GM19351 (cell line): ENCODE measurements around the gene NR6A1.

Experiments used
- ATAC-seq: cut with Tn5 transposase; IDR thresholded peaks from one replicate; pipeline ENCODE4 v1.9.1; 2021; ENCODE audit warnings: mild to moderate bottlenecking, moderate library complexity; ENCODE audit not compliant: unreplicated experiment

NR6A1 gene

GRCh38 chr9:124695280-124695890, 75.7 kb downstream of the NR6A1 start:
- ATAC-seq = no peak

- no peak for ATAC-seq
These were observed 76.5 kb downstream of the NR6A1 start for GRCh38 chr9:124694414-124695279.

GRCh38 chr9:124693403-124693802, 77.7 kb downstream of the NR6A1 start:
- ATAC-seq = no peak

GRCh38 chr9:124688238-124688904, 82.7 kb downstream of the NR6A1 start:
- ATAC-seq = no peak

GRCh38 chr9:124686918-124687317, 84.2 kb downstream of the NR6A1 start:
- no peak for ATAC-seq

- no peak for ATAC-seq
These were observed 85.9 kb downstream of the NR6A1 start for GRCh38 chr9:124685217-124685616.

- no peak for ATAC-seq
These were observed 86.9 kb downstream of the NR6A1 start for GRCh38 chr9:124684169-124684568.

GRCh38 chr9:124683043-124683442, 88.1 kb downstream of the NR6A1 start:
- no peak for ATAC-seq

GRCh38 chr9:124680714-124681390, 90.3 kb downstream of the NR6A1 start:
- no peak for ATAC-seq

GRCh38 chr9:124680049-124680448, 91.1 kb downstream of the NR6A1 start:
- ATAC-seq = no peak

GRCh38 chr9:124676159-124676551, 95.0 kb downstream of the NR6A1 start:
- ATAC-seq = no peak

- ATAC-seq = no peak
These were observed 95.6 kb downstream of the NR6A1 start for GRCh38 chr9:124675261-124676158.

- no peak for ATAC-seq
These were observed 96.5 kb downstream of the NR6A1 start for GRCh38 chr9:124674651-124675050.

- no peak for ATAC-seq
These were observed 98.0 kb downstream of the NR6A1 start for GRCh38 chr9:124673063-124673462.

- no peak for ATAC-seq
These were observed 99.2 kb downstream of the NR6A1 start for GRCh38 chr9:124671861-124672260.

GRCh38 chr9:124666642-124667041, 104.5 kb downstream of the NR6A1 start:
- ATAC-seq = no peak

GRCh38 chr9:124665391-124666058, 105.6 kb downstream of the NR6A1 start:
- ATAC-seq = no peak

GRCh38 chr9:124664143-124664542, 107.0 kb downstream of the NR6A1 start:
- no peak for ATAC-seq

- no peak for ATAC-seq
These were observed 107.8 kb downstream of the NR6A1 start for GRCh38 chr9:124663046-124663961.
